Endothelial cell (in vitro differentiated cells): ENCODE measurements around the gene DIS3L2. TPM values are rescaled to one million over a fixed set of nuclear protein-coding genes. Genes with fewer than 3 reads are reported as not detected.

ENCODE experiments used
- DNase-seq: peaks from one replicate; pipeline ENCODE4 v3.0.0; 2021; ENCODE audit warnings: low spot score
- H3K27ac Mint-ChIP-seq: one replicate; pipeline ENCODE4 v1.8.0; 2021; ENCODE audit warnings: mixed read lengths, inconsistent platforms; ENCODE audit not compliant: unreplicated experiment
- H3K27me3 Mint-ChIP-seq: one replicate; pipeline ENCODE4 v1.8.0; 2021; ENCODE audit warnings: mild to moderate bottlenecking, moderate library complexity, mixed read lengths, inconsistent platforms; ENCODE audit not compliant: unreplicated experiment
- H3K36me3 Mint-ChIP-seq: one replicate; pipeline ENCODE4 v1.8.0; 2021; ENCODE audit warnings: mild to moderate bottlenecking, low read depth, mixed read lengths, inconsistent platforms; ENCODE audit not compliant: unreplicated experiment
- H3K4me1 Mint-ChIP-seq: one replicate; pipeline ENCODE4 v1.8.0; 2021; ENCODE audit warnings: mild to moderate bottlenecking, mixed read lengths, inconsistent platforms; ENCODE audit not compliant: unreplicated experiment
- H3K4me3 Mint-ChIP-seq: one replicate; pipeline ENCODE4 v1.8.0; 2021; ENCODE audit warnings: mild to moderate bottlenecking, mixed read lengths, inconsistent platforms; ENCODE audit not compliant: unreplicated experiment
- H3K9me3 Mint-ChIP-seq: one replicate; pipeline ENCODE4 v1.8.0; 2021; ENCODE audit warnings: mixed read lengths, inconsistent platforms; ENCODE audit not compliant: unreplicated experiment
- total RNA-seq: library from RNA; stranded (reverse); fragmentation: NEBNext Ultra II Directional; extraction: Animal tissue kit (Norgen Biotek cat#: 25700); gene quantifications from one replicate; pipeline ENCODE4 v1.2.1, GENCODE V29; 2021; ENCODE audit not compliant: unreplicated experiment
- TF ChIP-seq, protein P1 (sequence below): fragments of 200-600 bp; sonication (generic); IDR thresholded peaks from one replicate; pipeline ENCODE4 v1.5.0; 2021; ENCODE audit warnings: antibody characterized with exemption; ENCODE audit not compliant: unreplicated experiment

The DIS3L2 gene
- total RNA-seq, 1 donor from 2014 or later = 42.1 TPM

DNA sequence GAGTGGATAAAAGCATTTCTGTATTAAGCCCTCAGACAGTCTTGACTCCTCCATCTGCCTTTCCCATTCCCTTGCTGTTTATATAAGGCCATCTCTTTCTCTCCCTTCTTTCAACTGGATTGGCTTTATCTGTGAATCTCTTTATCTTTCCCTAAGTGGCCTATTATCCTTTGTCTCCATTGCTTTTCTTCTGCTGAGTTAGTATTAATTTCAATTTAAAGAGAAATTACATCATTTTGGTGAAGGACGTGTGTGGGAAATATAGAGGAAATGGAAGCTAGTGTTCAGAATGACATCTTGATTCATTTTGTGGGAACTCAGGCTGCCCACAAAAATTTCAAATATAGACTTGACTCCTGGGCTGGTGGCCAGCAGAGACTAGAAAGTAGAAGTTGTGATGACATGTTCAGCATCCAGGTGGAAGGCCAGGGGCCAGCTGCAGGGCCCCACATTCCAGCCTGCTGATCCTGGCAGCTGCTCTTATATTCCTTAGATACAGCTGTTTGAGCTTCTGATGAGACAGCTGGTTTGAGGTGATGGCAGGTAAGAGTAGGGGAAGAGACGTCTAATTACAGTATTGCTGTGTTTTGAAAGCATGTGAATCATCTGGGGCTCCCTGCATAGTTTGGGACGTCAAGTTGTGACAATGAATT lies 52.3 kb downstream of the DIS3L2 start:
- H3K27me3 Mint-ChIP-seq = no peaks in the 10 kb centered on the region
- peaks cover 3% of the 10 kb centered on the region for H3K4me1 Mint-ChIP-seq
- TF ChIP-seq, protein P1, sequence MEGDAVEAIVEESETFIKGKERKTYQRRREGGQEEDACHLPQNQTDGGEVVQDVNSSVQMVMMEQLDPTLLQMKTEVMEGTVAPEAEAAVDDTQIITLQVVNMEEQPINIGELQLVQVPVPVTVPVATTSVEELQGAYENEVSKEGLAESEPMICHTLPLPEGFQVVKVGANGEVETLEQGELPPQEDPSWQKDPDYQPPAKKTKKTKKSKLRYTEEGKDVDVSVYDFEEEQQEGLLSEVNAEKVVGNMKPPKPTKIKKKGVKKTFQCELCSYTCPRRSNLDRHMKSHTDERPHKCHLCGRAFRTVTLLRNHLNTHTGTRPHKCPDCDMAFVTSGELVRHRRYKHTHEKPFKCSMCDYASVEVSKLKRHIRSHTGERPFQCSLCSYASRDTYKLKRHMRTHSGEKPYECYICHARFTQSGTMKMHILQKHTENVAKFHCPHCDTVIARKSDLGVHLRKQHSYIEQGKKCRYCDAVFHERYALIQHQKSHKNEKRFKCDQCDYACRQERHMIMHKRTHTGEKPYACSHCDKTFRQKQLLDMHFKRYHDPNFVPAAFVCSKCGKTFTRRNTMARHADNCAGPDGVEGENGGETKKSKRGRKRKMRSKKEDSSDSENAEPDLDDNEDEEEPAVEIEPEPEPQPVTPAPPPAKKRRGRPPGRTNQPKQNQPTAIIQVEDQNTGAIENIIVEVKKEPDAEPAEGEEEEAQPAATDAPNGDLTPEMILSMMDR = no peak
- H3K27ac Mint-ChIP-seq = no peak overlapping the region
- no peaks in the 10 kb centered on the region for H3K9me3 Mint-ChIP-seq
- H3K36me3 Mint-ChIP-seq = peaks cover 8% of the 10 kb centered on the region
- H3K4me3 Mint-ChIP-seq = no peak overlapping the region
- no peak for DNase-seq

DNA sequence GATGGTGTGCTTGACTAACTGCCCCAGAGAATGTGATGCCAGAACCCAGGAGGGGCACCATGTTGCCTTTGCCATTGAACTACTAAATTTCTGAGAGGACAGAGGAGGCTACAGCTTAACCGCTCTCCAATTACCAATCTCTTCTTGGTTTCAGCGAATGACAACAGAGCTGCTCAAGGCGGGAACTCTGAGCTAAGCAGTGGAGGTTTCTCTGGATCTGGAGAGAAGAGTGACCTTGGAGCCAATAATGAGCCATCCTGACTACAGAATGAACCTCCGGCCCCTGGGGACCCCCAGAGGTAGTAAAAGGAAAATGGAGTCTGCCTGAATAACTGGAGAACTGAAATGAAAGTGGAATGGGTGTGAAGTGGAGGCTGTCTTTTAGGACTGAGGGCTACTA lies 53.2 kb downstream of the DIS3L2 start:
- Mint-ChIP-seq H3K4me3 (no peak overlapping the region), H3K4me1 (peaks cover 3% of the 10 kb centered on the region), H3K36me3 (peaks cover 8% of the 10 kb centered on the region), H3K27me3 (no peaks in the 10 kb centered on the region), H3K27ac (no peak overlapping the region), H3K9me3 (no peaks in the 10 kb centered on the region)
- DNase-seq = no peak
- TF ChIP-seq, protein P1 = no peak

DNA sequence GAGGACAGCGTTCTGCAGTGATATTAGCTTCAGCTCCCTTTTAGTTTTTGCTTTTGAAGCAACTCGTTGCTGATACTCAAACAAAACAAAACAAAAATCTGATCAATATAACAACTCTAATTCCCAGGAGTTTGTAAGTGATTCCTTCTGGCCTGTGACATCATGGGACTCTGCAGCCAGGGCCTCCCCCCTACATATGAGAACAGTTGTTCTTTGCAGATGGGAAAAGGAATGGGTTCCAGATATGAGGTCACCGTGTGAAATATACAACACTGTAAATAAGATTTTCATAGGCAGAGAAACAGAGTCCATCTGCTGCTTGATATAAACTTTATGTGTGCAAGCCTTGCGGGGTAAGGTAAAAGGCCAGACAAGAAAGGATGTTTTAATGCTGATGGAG lies 56.7 kb downstream of the DIS3L2 start:
- Mint-ChIP-seq H3K27ac (no peak overlapping the region), H3K4me1 (peaks cover 3% of the 10 kb centered on the region), H3K36me3 (peaks cover 8% of the 10 kb centered on the region), H3K4me3 (no peak overlapping the region), H3K27me3 (no peaks in the 10 kb centered on the region), H3K9me3 (no peaks in the 10 kb centered on the region)
- TF ChIP-seq, protein P1 = no peak
- DNase-seq = no peak

DNA sequence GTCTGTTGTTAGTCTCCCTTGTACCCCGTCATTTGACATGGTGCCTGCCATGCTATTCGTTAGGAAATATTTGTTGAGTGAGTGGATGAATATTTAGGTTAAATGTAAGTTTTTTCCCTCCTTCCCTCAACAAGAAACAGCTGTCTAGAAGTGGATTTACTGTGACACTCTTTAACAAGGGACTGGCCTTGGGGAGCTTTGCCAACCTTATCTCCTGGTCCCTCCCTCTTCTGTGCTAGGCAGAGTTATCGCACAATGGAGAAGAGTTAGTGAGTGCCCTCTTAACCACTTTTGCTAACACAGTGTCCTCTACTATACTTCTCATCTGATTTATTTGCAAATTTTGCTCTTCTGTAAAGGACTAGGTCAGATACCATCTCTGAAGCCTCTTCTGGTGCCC lies 61.2 kb downstream of the DIS3L2 start:
- H3K4me1 Mint-ChIP-seq = no peaks in the 10 kb centered on the region
- H3K27me3 Mint-ChIP-seq = no peaks in the 10 kb centered on the region
- no peaks in the 10 kb centered on the region for H3K9me3 Mint-ChIP-seq
- H3K4me3 Mint-ChIP-seq = no peak overlapping the region
- TF ChIP-seq, protein P1 = no peak
- no peaks in the 10 kb centered on the region for H3K36me3 Mint-ChIP-seq
- DNase-seq = no peak
- H3K27ac Mint-ChIP-seq = no peak overlapping the region

DNA sequence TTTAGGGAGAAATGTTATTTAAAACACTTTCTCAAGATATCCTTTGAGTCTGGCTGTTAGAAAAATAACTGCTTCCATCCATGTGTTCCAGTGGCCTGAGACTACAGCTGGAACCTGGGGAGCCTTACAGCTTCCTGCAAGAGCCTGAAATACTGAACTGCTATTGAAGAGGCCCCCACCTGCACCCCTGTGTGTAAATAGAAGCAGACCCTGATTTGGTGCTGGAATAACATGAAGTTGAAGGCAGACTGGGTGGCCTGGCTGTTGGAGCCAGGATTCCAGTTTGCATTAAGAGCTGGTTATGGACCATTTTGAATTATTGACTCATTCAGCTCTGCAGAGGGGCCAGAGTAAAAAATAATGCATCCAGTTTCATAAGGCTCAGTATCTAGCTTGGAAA lies 61.9 kb downstream of the DIS3L2 start:
- TF ChIP-seq, protein P1 = no peak

More for the DNA sequence above, 61.9 kb downstream of the DIS3L2 start:
- Mint-ChIP-seq H3K27me3 (no peaks in the 10 kb centered on the region), H3K9me3 (no peaks in the 10 kb centered on the region), H3K4me1 (no peaks in the 10 kb centered on the region), H3K4me3 (no peak overlapping the region), H3K27ac (no peak overlapping the region), H3K36me3 (no peaks in the 10 kb centered on the region)
- DNase-seq = no peak
